Nephron (organoid): ENCODE results near the gene ADCY2.

Experiments
- H3K27ac Mint-ChIP-seq, 3 experiments: 2 replicates each; pipeline ENCODE4 v1.8.0; 2020; ENCODE audit warnings: mixed read lengths in 3 of 3, mild to moderate bottlenecking in 2 of 3, moderate library complexity in 1 of 3
- H3K27me3 Mint-ChIP-seq: 2 replicates; pipeline ENCODE4 v1.8.0; 2021; ENCODE audit warnings: low read depth, mild to moderate bottlenecking, moderate library complexity, mixed read lengths
- H3K36me3 Mint-ChIP-seq: 2 replicates; pipeline ENCODE4 v1.8.0; 2020; ENCODE audit warnings: low read depth, mixed read lengths
- H3K4me1 Mint-ChIP-seq: 2 replicates; pipeline ENCODE4 v1.8.0; 2020; ENCODE audit warnings: mixed read lengths
- H3K4me3 Mint-ChIP-seq, 3 experiments: 2 replicates each; pipeline ENCODE4 v1.8.0; 2020; ENCODE audit warnings: mild to moderate bottlenecking in 3 of 3, mixed read lengths in 3 of 3, moderate library complexity in 2 of 3
- H3K9me3 Mint-ChIP-seq: 2 replicates; pipeline ENCODE4 v1.8.0; 2020; ENCODE audit warnings: mixed read lengths
- CTCF ChIP-seq, 3 experiments: fragments of 200-600 bp; sonication (generic); IDR thresholded peaks; one replicate each; pipeline ENCODE4 v1.5.0; 2021; ENCODE audit warnings: antibody characterized with exemption in 3 of 3; ENCODE audit not compliant: unreplicated experiment in 3 of 3

Gene ADCY2

GRCh38 chr5:7376871-7377270 is 19.1 kb upstream of the ADCY2 start:
- Mint-ChIP-seq H3K27ac (no peak overlapping the region), H3K36me3 (no peaks in the 10 kb centered on the region), H3K4me3 (no peak overlapping the region), H3K4me1 (peaks cover 8% of the 10 kb centered on the region), H3K27me3 (no peaks in the 10 kb centered on the region), H3K9me3 (no peaks in the 10 kb centered on the region)
- TF ChIP-seq CTCF (IDR thresholded peaks at IDR 0.05; ENCODE audit: unreplicated experiment in 3 of 3): no peak

GRCh38 chr5:7377761-7378160 is 18.2 kb upstream of the ADCY2 start:
- Mint-ChIP-seq H3K4me1 (peaks cover 8% of the 10 kb centered on the region), H3K36me3 (no peaks in the 10 kb centered on the region), H3K27ac (no peak overlapping the region), H3K27me3 (no peaks in the 10 kb centered on the region), H3K9me3 (no peaks in the 10 kb centered on the region), H3K4me3 (no peak overlapping the region)
- TF ChIP-seq CTCF (IDR thresholded peaks at IDR 0.05; ENCODE audit: unreplicated experiment in 3 of 3): no peak

- Mint-ChIP-seq H3K27me3 (no peaks in the 10 kb centered on the region), H3K4me3 (no peak overlapping the region), H3K9me3 (no peaks in the 10 kb centered on the region), H3K27ac (no peak overlapping the region), H3K4me1 (peaks cover 4% of the 10 kb centered on the region), H3K36me3 (no peaks in the 10 kb centered on the region)
- TF ChIP-seq CTCF (IDR thresholded peaks at IDR 0.05; ENCODE audit: unreplicated experiment in 3 of 3): no peak
Measured at GRCh38 chr5:7382588-7382987, 13.3 kb upstream of the ADCY2 start.

GRCh38 chr5:7385681-7386080 is 10.3 kb upstream of the ADCY2 start:
- no peak for TF ChIP-seq CTCF (IDR thresholded peaks at IDR 0.05; ENCODE audit: unreplicated experiment in 3 of 3)
- Mint-ChIP-seq H3K27ac (no peak overlapping the region), H3K36me3 (no peaks in the 10 kb centered on the region), H3K9me3 (no peaks in the 10 kb centered on the region), H3K27me3 (no peaks in the 10 kb centered on the region), H3K4me1 (no peaks in the 10 kb centered on the region), H3K4me3 (no peak overlapping the region)

GRCh38 chr5:7388553-7388952 is 7.4 kb upstream of the ADCY2 start:
- TF ChIP-seq CTCF (IDR thresholded peaks at IDR 0.05; ENCODE audit: unreplicated experiment in 3 of 3): no peak
- Mint-ChIP-seq H3K4me1 (peaks cover 6% of the 10 kb centered on the region), H3K9me3 (no peaks in the 10 kb centered on the region), H3K27me3 (peaks cover 14% of the 10 kb centered on the region), H3K27ac (no peak overlapping the region), H3K36me3 (no peaks in the 10 kb centered on the region), H3K4me3 (no peak overlapping the region)

- no peak overlapping the region for H3K4me3 Mint-ChIP-seq
Measured at GRCh38 chr5:7391215-7391614, 4.7 kb upstream of the ADCY2 start.

More at GRCh38 chr5:7391215-7391614, 4.7 kb upstream of the ADCY2 start:
- Mint-ChIP-seq H3K27me3 (peaks cover 24% of the 10 kb centered on the region), H3K4me1 (peaks cover 6% of the 10 kb centered on the region), H3K36me3 (no peaks in the 10 kb centered on the region), H3K27ac (peak overlapping the region in 1 of 3 experiments; percentile 24), H3K9me3 (no peaks in the 10 kb centered on the region)
- peak in 2 of 3 experiments; percentile 10 to 20 for TF ChIP-seq CTCF (IDR thresholded peaks at IDR 0.05; ENCODE audit: unreplicated experiment in 3 of 3)
